ENCODE measurements around the gene SRPK2. TPM values are rescaled to one million over a fixed set of nuclear protein-coding genes. Genes with fewer than 3 reads are reported as not detected.

SRPK2 gene
- total and polyA plus RNA-seq, 2 of the 8 experiments (the other 6 are each of a cell fraction or from before 2014, with no cell fraction given) = 10.0 to 47.1 TPM

DNA sequence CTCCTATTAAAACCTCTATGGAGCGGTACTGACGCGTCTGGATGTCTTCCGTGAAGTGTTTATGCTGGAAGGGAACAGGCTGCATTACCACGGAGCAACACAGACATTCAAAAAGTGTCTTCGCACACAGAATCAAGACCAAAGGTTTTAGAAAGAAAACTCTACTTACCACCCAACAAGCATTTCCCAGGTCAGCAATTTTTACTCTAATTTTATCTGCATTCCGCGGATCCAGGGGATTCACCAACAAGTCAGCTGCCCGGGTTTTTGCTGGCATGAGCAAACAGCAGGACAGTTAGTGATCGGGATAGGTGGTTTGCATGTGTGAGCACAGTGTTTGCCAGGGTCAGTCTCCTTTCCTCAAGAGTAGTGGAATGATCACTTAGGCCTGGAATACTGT, 255.9 kb downstream of the SRPK2 start:
- no peak overlapping the region for H3K4me3 ChIP-seq (ENCODE audit: extremely low read depth in 1 of 4, insufficient read depth in 2 of 4, low read depth in 3 of 4, low read length in 4 of 4)
- peaks cover 0 to 1% of the 10 kb centered on the region in 2 experiments for H4K20me1 ChIP-seq (replicated peaks in 1 of 2; ENCODE audit: control insufficient read depth in 1 of 2, insufficient read depth in 2 of 2, low read length in 2 of 2)
- H2BK15ac ChIP-seq (ENCODE audit: low read length) = no peak overlapping the region
- no peak overlapping the region for H2BK12ac ChIP-seq (ENCODE audit: low read depth, low read length)
- no peaks in the 10 kb centered on the region for H3K27me3 ChIP-seq (replicated peaks in 1 of 4; ENCODE audit: control insufficient read depth in 3 of 4, extremely low read depth in 1 of 4, insufficient read depth in 3 of 4, low read length in 3 of 4)
- H2AFZ ChIP-seq (ENCODE audit: low read length) = no peak overlapping the region
- no peak overlapping the region for H3K14ac ChIP-seq (ENCODE audit: insufficient read length)
- H3K36me3 ChIP-seq (ENCODE audit: control insufficient read depth in 2 of 4, insufficient read depth in 4 of 4, low read length in 3 of 4) = no peaks in the 10 kb centered on the region; a peak in 2 of 8 replicates
- TF ChIP-seq, protein P1, sequence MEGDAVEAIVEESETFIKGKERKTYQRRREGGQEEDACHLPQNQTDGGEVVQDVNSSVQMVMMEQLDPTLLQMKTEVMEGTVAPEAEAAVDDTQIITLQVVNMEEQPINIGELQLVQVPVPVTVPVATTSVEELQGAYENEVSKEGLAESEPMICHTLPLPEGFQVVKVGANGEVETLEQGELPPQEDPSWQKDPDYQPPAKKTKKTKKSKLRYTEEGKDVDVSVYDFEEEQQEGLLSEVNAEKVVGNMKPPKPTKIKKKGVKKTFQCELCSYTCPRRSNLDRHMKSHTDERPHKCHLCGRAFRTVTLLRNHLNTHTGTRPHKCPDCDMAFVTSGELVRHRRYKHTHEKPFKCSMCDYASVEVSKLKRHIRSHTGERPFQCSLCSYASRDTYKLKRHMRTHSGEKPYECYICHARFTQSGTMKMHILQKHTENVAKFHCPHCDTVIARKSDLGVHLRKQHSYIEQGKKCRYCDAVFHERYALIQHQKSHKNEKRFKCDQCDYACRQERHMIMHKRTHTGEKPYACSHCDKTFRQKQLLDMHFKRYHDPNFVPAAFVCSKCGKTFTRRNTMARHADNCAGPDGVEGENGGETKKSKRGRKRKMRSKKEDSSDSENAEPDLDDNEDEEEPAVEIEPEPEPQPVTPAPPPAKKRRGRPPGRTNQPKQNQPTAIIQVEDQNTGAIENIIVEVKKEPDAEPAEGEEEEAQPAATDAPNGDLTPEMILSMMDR (IDR thresholded peaks at IDR 0.05; ENCODE audit: control extremely low read depth in 1 of 3, insufficient read depth in 1 of 3, low read depth in 1 of 3, low read length in 3 of 3) = no peak
- H3K18ac ChIP-seq (ENCODE audit: extremely low read depth, low read length) = no peak overlapping the region
- ChIA-PET CTCF (ENCODE audit: partially characterized antibody) (no interaction called here), POLR2A (ENCODE audit: partially characterized antibody) (no interaction called here)
- H3K56ac ChIP-seq (replicated peaks; ENCODE audit: insufficient read length, low read depth, low read length) = no peak overlapping the region
- H3K4me2 ChIP-seq (ENCODE audit: insufficient read depth in 1 of 2, low read depth in 2 of 2, low read length in 2 of 2) = no peak overlapping the region
- no peak overlapping the region for H4K5ac ChIP-seq (ENCODE audit: insufficient read length, low read depth, low read length)
- WGBS, 2 experiments (ENCODE audit: extremely low coverage in 1 of 2, insufficient coverage in 1 of 2, insufficient read length in 1 of 2, insufficient replicate concordance in 2 of 2, low coverage in 1 of 2, low lambda C conversion rate in 2 of 2, missing lambda C conversion rate in 1 of 2) = 90% methylated on average over 10 of the region's 10 CpGs; no CpG with 5 or more reads in 1 of the 2 experiments
- no peaks in the 10 kb centered on the region for H3K23me2 ChIP-seq (ENCODE audit: low read depth, low read length)
- H4K91ac ChIP-seq (replicated peaks; ENCODE audit: insufficient read length, low read length) = no peak overlapping the region
- H3K4me1 ChIP-seq (replicated peaks in 1 of 4; ENCODE audit: control insufficient read depth in 3 of 4, insufficient read depth in 4 of 4, low read length in 3 of 4) = no peaks in the 10 kb centered on the region
- H2BK5ac ChIP-seq (ENCODE audit: low read depth, low read length) = no peak overlapping the region
- no peak overlapping the region for H2BK120ac ChIP-seq (replicated peaks; ENCODE audit: low read depth, low read length)
- H3K79me1 ChIP-seq (ENCODE audit: low read depth, low read length) = no peaks in the 10 kb centered on the region; the same call in 1 of the 2 replicates
- no peak overlapping the region for H3K27ac ChIP-seq (ENCODE audit: low read depth, low read length)
- no peak overlapping the region for H3K9ac ChIP-seq (replicated peaks in 1 of 4; ENCODE audit: extremely low read depth in 1 of 4, low read depth in 3 of 4, low read length in 3 of 4)
- no peaks in the 10 kb centered on the region for H3K9me3 ChIP-seq (ENCODE audit: insufficient read depth in 2 of 2, low read depth in 1 of 2, low read length in 1 of 2)
- no peak for FAIRE-seq
- no peak overlapping the region for H4K8ac ChIP-seq (ENCODE audit: extremely low read depth, insufficient read depth, low read length)
- no peak overlapping the region for H2AK5ac ChIP-seq (ENCODE audit: low read depth, low read length)
- H3K4ac ChIP-seq (replicated peaks; ENCODE audit: insufficient read length, low read depth, low read length) = no peak overlapping the region
- no peaks in the 10 kb centered on the region for H3K79me2 ChIP-seq (ENCODE audit: control insufficient read depth in 1 of 2, insufficient read depth in 2 of 2, low read length in 2 of 2)
- H2BK20ac ChIP-seq (ENCODE audit: low read length) = no peak overlapping the region
- no peak overlapping the region for H3K23ac ChIP-seq (ENCODE audit: insufficient read length)
- no peak for DNase-seq (ENCODE audit: low read depth in 1 of 2, low spot score in 2 of 2)
